Measurements from ENCODE around the gene VASN.

DNA sequence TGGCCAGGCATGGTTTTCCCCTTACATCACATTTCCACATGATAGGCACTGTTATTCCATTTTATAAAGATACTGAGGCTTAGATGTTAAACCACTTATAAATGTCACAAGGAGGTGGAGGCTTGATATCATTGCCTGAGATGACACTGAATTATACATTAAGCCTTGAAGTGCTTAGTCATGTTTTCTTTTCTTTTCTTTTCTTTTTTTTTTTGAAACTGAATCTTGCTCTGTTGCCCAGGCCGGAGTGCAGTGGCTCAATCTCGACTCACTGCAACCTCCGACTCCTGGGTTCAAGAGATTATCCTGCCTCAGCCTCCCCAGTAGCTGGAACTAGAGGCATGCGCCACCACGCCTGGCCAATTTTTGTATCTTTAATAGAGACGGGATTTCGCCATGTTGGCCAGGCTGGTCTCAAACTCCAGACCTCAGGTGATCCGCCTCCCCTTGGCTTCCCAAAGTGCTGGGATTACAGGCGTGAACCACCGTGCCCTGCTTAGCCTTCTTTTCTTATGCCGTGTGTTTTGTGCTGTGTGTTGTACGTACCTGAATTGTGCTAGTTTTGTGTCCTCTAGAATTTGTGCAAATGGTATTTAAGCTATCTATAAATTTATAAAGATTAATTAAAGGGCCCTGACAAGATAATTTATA lies 55.2 kb downstream of the VASN start:
- TF ChIP-seq CTCF (IDR thresholded peaks at IDR 0.05) (no peak), POLR2AphosphoS5 (IDR thresholded peaks at IDR 0.05) (no peak), POLR2A (IDR thresholded peaks at IDR 0.05) (no peak)
